ENCODE data around the gene SLC24A2.

- TF ChIP-seq POLR2A (IDR thresholded peaks at IDR 0.05) (no peak), CTCF (IDR thresholded peaks at IDR 0.05) (no peak)
Measured at GRCh38 chr9:19759066-19759465, 29.8 kb downstream of the SLC24A2 start.
